NCI-H446 (cell line): ENCODE measurements around the gene SH2D4B.
"Not testable (repeated sequence)": the region's sequence is repeated elsewhere in the genome, so short reads cannot be mapped to it uniquely, and the experiment has no call there.

Source experiments
- DNase-seq, 2 experiments: peaks; one replicate each; lab custom pipeline; 2025; lab: John Stamatoyannopoulos, UW

The SH2D4B gene

GRCh38 chr10:80526218-80526617 is 11.5 kb upstream of the SH2D4B start:
- DNase-seq: no peak

DNA sequence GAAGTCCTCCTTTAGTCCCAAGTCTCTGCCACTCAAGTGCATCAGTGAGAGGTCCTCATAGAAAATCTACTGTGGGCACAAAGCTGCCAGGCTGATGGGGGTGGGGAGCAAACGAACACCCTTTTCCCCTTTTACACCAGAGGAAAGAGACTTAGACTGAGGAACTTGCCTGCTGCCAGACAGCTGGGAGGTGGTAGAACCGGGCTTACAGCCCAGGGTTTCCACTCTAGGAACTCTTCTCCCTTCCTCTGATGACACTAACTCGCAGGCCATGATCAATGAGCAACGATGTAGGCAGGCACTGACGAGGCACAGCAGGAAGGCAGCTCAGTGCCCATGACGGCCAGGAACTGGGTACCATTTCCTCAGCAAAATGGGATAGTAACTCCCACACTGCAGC is 11.0 kb upstream of the SH2D4B start:
- DNase-seq: no peak

GRCh38 chr10:80528185-80528700 is 9.5 kb upstream of the SH2D4B start:
- DNase-seq: no peak

DNA sequence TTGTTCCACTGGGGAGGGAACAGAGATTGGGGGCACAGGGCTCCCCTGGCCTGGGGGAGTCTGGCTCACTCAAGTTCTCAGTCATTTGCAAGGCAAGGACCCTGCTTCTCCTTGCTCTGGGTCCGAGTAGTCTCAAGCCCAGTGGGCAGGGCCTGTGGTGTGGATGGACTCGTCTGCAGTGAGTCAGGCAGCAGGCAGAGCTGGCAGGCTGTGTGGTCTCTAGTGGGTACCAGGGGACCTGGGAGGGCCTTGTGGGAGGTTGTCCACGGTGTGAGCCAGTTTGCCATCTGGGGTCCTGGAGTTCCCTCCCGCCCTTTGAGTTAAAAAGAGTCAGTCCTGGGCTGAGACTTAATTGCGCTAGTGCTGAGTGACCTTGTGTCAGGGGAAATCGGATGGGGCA is 8.8 kb upstream of the SH2D4B start:
- DNase-seq: no peak

DNA sequence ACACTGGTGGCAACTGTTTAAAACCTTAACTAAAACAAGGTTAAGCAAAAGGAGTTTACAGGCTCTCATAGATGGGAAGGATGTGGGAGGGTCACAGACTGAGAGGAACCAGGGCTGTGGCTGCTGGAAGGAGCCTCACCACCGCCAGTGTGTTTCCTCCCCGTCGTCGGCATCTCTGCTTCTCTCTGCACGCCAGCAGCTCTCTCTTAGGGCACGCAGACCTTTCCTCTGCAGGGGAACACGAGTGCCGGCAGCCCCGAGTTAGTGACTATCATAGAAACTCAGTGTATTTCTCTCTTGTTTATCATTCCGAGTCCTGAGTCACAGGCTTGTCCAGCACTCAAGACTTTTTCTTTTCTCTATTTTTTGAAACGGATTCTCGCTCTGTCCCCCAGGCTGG is 8.1 kb upstream of the SH2D4B start:
- DNase-seq: no peak

- no peak for DNase-seq
Measured at GRCh38 chr10:80530251-80530650, 7.5 kb upstream of the SH2D4B start.

GRCh38 chr10:80530816-80531215 is 6.9 kb upstream of the SH2D4B start:
- no peak for DNase-seq

DNA sequence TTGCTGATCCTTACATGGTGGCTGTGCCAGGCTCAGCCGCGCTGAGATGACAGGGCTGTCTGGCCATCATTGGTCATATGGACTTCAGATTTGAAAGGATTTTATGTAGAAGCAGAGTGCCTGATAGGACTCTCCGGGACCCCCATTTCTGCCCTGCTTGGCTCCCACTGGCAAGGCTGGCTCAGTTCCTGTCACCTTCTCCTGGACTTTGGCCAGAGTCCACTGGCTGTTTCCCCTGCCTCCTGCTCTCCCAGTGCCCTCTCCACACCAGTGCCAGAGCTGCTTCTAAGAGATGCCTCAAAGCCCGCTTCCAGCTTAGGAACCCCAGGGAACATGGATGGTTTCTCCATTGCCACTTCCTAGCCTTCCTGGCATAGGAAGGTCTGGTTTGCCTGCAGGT is 5.1 kb upstream of the SH2D4B start:
- DNase-seq: no peak

- not testable (repeated sequence) for DNase-seq
Measured at GRCh38 chr10:80534059-80534458, 3.6 kb upstream of the SH2D4B start.

DNA sequence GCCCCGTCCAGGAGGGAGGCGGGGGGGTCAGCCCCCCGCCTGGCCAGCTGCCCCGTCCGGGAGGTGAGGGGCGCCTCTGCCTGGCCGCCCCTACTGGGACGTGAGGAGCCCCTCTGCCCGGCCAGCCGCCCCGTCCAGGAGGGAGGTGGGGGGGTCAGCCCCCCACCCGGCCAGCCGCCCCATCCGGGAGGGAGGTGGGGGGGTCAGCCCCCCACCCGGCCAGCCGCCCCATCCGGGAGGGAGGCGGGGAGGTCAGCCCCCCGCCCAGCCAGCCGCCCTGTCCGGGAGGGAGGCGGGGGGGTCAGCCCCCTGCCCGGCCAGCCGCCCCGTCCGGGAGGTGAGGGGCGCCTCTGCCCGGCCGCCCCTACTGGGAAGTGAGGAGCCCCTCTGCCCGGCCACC is 3.1 kb upstream of the SH2D4B start:
- not testable (repeated sequence) for DNase-seq

- no peak for DNase-seq
Measured at GRCh38 chr10:80535671-80536360, 1.9 kb upstream of the SH2D4B start.

GRCh38 chr10:80536361-80536835 is 1.3 kb upstream of the SH2D4B start:
- DNase-seq: no peak

GRCh38 chr10:80537086-80537735 is 491 bp upstream of the SH2D4B start:
- DNase-seq: no peak

DNA sequence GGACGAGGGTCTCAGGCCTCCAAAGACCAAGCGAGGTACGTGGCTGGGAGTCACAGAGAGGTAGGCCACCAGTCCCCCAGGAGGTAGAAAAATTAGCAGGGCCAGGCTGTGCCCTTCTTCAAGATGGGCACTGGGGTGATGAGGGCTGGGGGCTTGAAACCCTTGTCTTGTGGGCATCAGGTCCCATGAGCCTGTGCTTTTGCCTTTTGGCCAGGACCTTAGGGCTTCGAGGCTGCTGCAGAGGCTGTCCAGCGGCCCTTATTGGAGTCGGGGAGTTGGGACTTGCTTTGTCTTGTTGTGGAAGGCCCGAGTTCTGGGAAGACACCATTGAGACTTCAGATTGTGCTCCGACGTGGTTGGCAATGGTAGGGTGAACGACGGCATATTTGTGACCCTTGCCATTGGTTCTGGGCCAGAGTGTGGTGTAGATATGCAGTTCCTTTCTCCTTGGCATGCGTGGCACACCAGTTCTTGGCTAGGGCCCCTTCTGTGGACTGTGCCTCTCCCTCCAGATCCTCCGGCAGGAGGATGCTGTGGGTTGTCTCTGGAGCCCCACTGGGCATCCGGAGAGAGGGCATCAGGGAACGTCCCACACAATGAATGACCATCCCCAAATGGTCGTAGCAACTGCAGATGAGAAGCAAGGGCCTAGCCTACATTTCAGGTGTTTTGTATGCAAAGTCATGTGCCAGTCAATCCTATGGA is 931 bp downstream of the SH2D4B start:
- no peak for DNase-seq

DNA sequence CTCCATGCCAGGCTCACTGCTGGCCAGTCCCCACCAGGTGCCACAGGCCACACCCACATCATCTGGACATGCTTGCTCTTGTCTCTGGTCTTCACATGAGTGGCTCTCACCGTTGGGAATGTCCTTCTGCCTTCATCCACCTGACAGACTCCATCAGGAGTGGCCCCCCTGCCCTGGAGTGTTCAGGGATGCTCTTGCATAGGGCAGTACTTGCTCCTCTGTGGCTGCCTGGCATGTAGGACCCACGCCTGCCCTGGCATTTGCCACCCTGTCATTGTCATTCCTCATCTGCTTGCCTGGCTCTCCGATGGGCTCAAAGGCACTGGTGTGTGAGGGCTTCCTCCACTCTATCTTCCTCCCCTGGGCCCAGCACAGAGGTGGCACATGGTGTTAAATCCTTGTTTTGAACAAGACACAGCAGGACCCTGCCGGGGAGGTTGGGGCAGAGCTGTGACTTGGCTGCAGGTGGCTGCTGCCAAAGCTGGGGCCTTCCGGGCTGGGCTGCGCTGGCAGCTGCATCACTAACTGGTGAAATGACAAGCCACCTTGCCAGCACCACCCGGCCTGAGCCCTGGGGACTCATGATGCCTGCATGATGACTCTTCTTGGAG is 1.8 kb downstream of the SH2D4B start:
- DNase-seq: peak in 1 of 2 experiments; percentile 23

- DNase-seq: no peak
Measured at GRCh38 chr10:80540136-80540535, 2.4 kb downstream of the SH2D4B start.

- no peak for DNase-seq
Measured at GRCh38 chr10:80540618-80540980, 2.9 kb downstream of the SH2D4B start.

- no peak for DNase-seq
Measured at GRCh38 chr10:80540981-80541750, 3.5 kb downstream of the SH2D4B start.

GRCh38 chr10:80542053-80542452 is 4.4 kb downstream of the SH2D4B start:
- no peak for DNase-seq

DNA sequence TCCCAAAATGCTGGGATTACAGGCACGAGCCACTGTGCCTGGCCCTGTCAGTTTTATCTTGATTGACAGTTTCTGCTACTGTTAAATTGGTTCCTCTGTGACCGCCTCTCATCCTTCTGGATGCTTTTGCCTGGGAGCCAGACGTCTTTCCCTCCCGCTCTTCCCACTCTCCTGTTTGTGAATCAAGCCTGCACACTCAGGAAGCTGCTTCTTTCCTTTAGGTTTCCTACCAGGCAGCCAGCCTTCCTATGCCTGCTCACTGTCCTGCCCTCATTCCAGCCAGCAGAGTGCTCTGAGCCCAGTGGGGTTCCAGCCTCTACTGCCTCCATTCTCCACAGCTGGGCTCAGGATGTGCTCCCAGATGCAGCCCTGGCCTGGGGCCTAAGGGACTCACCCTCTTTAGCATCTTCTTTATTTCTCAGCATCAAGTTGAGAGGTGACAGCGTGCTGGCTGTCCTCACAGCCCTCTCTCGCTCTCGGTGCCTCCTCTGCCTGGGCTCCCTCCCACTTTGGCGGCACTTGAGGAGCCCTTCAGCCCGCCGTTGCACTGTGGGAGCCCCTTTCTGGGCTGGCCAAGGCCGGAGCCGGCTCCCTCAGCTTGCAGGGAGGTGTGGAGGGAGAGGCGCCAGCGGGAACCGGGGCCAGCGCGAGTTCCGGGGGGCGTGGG is 5.1 kb downstream of the SH2D4B start:
- DNase-seq: no peak

- not testable (repeated sequence) for DNase-seq
Measured at GRCh38 chr10:80543319-80543672, 5.6 kb downstream of the SH2D4B start.
